Suppressor macrophage (primary cell): ENCODE measurements around the gene AGPAT2.

Source experiments
- DNase-seq, 4 experiments: peaks; one replicate each; pipeline ENCODE4 v3.0.0-alpha.2; 2020 to 2022
- total RNA-seq, 17 experiments: gene quantifications; one replicate each; lab custom pipeline; 2026; ENCODE audit warnings: mixed read lengths in 6 of 17, inconsistent platforms in 3 of 17; lab: John Stamatoyannopoulos, UW

Gene AGPAT2
- 20.2 to 79.2 (median 38.2) reads per million in 17 experiments for total RNA-seq

- peak; percentile 73 to 91 (median 84) for DNase-seq
These were observed at the start of gene AGPAT2 for GRCh38 chr9:136686794-136687711. AGPAT2 (minus strand) TSS chr9:136687457; CDS start chr9:136687357, 100 bp downstream.

GRCh38 chr9:136735812-136736480, 48.7 kb upstream of the AGPAT2 start:
- DNase-seq = no peak

- no peak for DNase-seq
These were observed 47.7 kb upstream of the AGPAT2 start for GRCh38 chr9:136734837-136735496.

GRCh38 chr9:136733611-136734010, 46.4 kb upstream of the AGPAT2 start:
- DNase-seq = no peak

- no peak for DNase-seq
These were observed 45.4 kb upstream of the AGPAT2 start for GRCh38 chr9:136732444-136733178.

- no peak for DNase-seq
These were observed 42.7 kb upstream of the AGPAT2 start for GRCh38 chr9:136729926-136730325.

GRCh38 chr9:136729144-136729543, 41.9 kb upstream of the AGPAT2 start:
- no peak for DNase-seq

GRCh38 chr9:136728548-136729123, 41.4 kb upstream of the AGPAT2 start:
- peak; percentile 19 to 67 (median 44) for DNase-seq

GRCh38 chr9:136728080-136728547, 40.9 kb upstream of the AGPAT2 start:
- peak; percentile 94 to 98 (median 96) for DNase-seq

- peak; percentile 46 to 62 (median 60) for DNase-seq
These were observed 39.5 kb upstream of the AGPAT2 start for GRCh38 chr9:136726631-136727191.

- DNase-seq = no peak
These were observed 38.9 kb upstream of the AGPAT2 start for GRCh38 chr9:136726118-136726517.

- no peak for DNase-seq
These were observed 38.4 kb upstream of the AGPAT2 start for GRCh38 chr9:136725612-136726011.

- DNase-seq = no peak
These were observed 37.5 kb upstream of the AGPAT2 start for GRCh38 chr9:136724772-136725171.

- DNase-seq = no peak
These were observed 36.7 kb upstream of the AGPAT2 start for GRCh38 chr9:136723989-136724388.

GRCh38 chr9:136723362-136723976, 36.2 kb upstream of the AGPAT2 start:
- no peak for DNase-seq

GRCh38 chr9:136722969-136723356, 35.7 kb upstream of the AGPAT2 start:
- DNase-seq = no peak

GRCh38 chr9:136722093-136722968, 35.1 kb upstream of the AGPAT2 start:
- no peak for DNase-seq

GRCh38 chr9:136721339-136722092, 34.3 kb upstream of the AGPAT2 start:
- no peak for DNase-seq

- DNase-seq = no peak
These were observed 33.7 kb upstream of the AGPAT2 start for GRCh38 chr9:136720898-136721338.
